ENCODE data around the gene PLPP4.

- TF ChIP-seq CTCF (IDR thresholded peaks at IDR 0.05; ENCODE audit: low read depth, low read length, poor library complexity, severe bottlenecking): no peak
- TF ChIP-seq EZH2phosphoT487 (IDR thresholded peaks at IDR 0.05; ENCODE audit: borderline replicate concordance, low read length): no peak
Observed at GRCh38 chr10:120466006-120466405, 9.0 kb downstream of the PLPP4 start.
